GM08714 (cell line): ENCODE data around the gene FAM3B.
"Not testable (repeated sequence)": the region's sequence is repeated elsewhere in the genome, so short reads cannot be mapped to it uniquely, and the experiment has no call there.

Experiments used
- H3K4me3 ChIP-seq: fragments of 200-500 bp; sonication (Bioruptor generic); 2 replicates; pipeline ENCODE4 v1.5.1; 2014; ENCODE audit warnings: mild to moderate bottlenecking, low read length, inconsistent platforms
- ZNF274 ChIP-seq: IDR thresholded peaks from 2 replicates; pipeline ENCODE4 v1.6.1; 2012; ENCODE audit warnings: mild to moderate bottlenecking, low read depth, low read length

Gene FAM3B

GRCh38 chr21:41350436-41351155 is 34.0 kb downstream of the FAM3B start:
- no peak overlapping the region for H3K4me3 ChIP-seq
- no peak for TF ChIP-seq ZNF274

- no peak for TF ChIP-seq ZNF274
- H3K4me3 ChIP-seq, result no peak overlapping the region
Measured at GRCh38 chr21:41357546-41357945, 40.9 kb downstream of the FAM3B start.

- TF ChIP-seq ZNF274, result no peak
- no peak overlapping the region for H3K4me3 ChIP-seq
Measured at GRCh38 chr21:41358193-41359166, 41.9 kb downstream of the FAM3B start.

- TF ChIP-seq ZNF274, result no peak
- no peak overlapping the region for H3K4me3 ChIP-seq
Measured at GRCh38 chr21:41359286-41359685, 42.7 kb downstream of the FAM3B start.

GRCh38 chr21:41359754-41360071 is 43.1 kb downstream of the FAM3B start:
- not testable (repeated sequence) for H3K4me3 ChIP-seq

- no peak overlapping the region for H3K4me3 ChIP-seq
- TF ChIP-seq ZNF274, result no peak
Measured at GRCh38 chr21:41360072-41360821, 43.6 kb downstream of the FAM3B start.

- no peak for TF ChIP-seq ZNF274
Measured at GRCh38 chr21:41361053-41361785, 44.6 kb downstream of the FAM3B start.

GRCh38 chr21:41361786-41362604 is 45.4 kb downstream of the FAM3B start, which contains the start of gene MX2:
Gene MX2 (plus strand): TSS chr21:41362027. CDS start chr21:41376907, 14,880 bp downstream.
- no peak for TF ChIP-seq ZNF274
- peak within 1 kb of the TSS; percentile 20; the same call in 1 of the 2 replicates for H3K4me3 ChIP-seq

More at GRCh38 chr21:41361053-41361785, 44.6 kb downstream of the FAM3B start:
- H3K4me3 ChIP-seq, result no peak overlapping the region; the same call in 1 of the 2 replicates

GRCh38 chr21:41362605-41363369 is 46.2 kb downstream of the FAM3B start:
- TF ChIP-seq ZNF274, result no peak
- peak overlapping the region; percentile 20; the same call in 1 of the 2 replicates for H3K4me3 ChIP-seq

GRCh38 chr21:41363370-41364270 is 47.0 kb downstream of the FAM3B start:
- H3K4me3 ChIP-seq, result peak overlapping the region; percentile 20; the same call in 1 of the 2 replicates
- no peak for TF ChIP-seq ZNF274

GRCh38 chr21:41364308-41364707 is 47.7 kb downstream of the FAM3B start:
- no peak for TF ChIP-seq ZNF274
- no peak overlapping the region for H3K4me3 ChIP-seq
